BE2C (cell line): Measurements from ENCODE around the gene MFF.

Experiments used
- DNase-seq: peaks from one replicate; pipeline ENCODE4 v3.0.0-alpha.2; 2020
- H3K27me3 ChIP-seq: fragments of 250-450 bp; sonication (Bioruptor Pico); 2 replicates; pipeline ENCODE4 v1.5.1; 2020; ENCODE audit warnings: mild to moderate bottlenecking
- H3K36me3 ChIP-seq: fragments of 250-450 bp; sonication (Bioruptor Pico); 2 replicates; pipeline ENCODE4 v1.5.1; 2020; ENCODE audit warnings: mild to moderate bottlenecking
- H3K4me1 ChIP-seq: fragments of 250-450 bp; sonication (Bioruptor Pico); 2 replicates; pipeline ENCODE4 v1.5.1; 2020
- H3K4me3 ChIP-seq: 2 replicates; pipeline ENCODE4 v1.5.1; 2011; ENCODE audit warnings: low read depth, low read length
- H3K9me3 ChIP-seq: fragments of 250-450 bp; sonication (Bioruptor Pico); 2 replicates; pipeline ENCODE4 v1.5.1; 2020
- CTCF ChIP-seq: IDR thresholded peaks from 2 replicates; pipeline ENCODE4 v1.5.1; 2012; ENCODE audit warnings: mild to moderate bottlenecking, low read depth, low read length

MFF gene

GRCh38 chr2:227295806-227296205, 29.2 kb upstream of the MFF start:
- no peak overlapping the region for H3K4me3 ChIP-seq
- 0 out of 2 replicates have a peak, but pooled peaks cover 3% of the 10 kb centered on the region for H3K27me3 ChIP-seq
- no peaks in the 10 kb centered on the region for H3K4me1 ChIP-seq
- TF ChIP-seq CTCF, result no peak
- H3K36me3 ChIP-seq, result no peaks in the 10 kb centered on the region
- H3K9me3 ChIP-seq, result no peaks in the 10 kb centered on the region
- no peak for DNase-seq

GRCh38 chr2:227296671-227297405, 28.2 kb upstream of the MFF start:
- no peak for DNase-seq
- no peaks in the 10 kb centered on the region for H3K36me3 ChIP-seq

GRCh38 chr2:227301523-227301922, 23.5 kb upstream of the MFF start:
- no peak overlapping the region for H3K4me3 ChIP-seq
- no peaks in the 10 kb centered on the region; the same call in 1 of the 2 replicates for H3K27me3 ChIP-seq
- H3K36me3 ChIP-seq, result no peaks in the 10 kb centered on the region
- no peak for DNase-seq
- TF ChIP-seq CTCF, result no peak
- no peaks in the 10 kb centered on the region for H3K9me3 ChIP-seq
- no peaks in the 10 kb centered on the region for H3K4me1 ChIP-seq

More at GRCh38 chr2:227296671-227297405, 28.2 kb upstream of the MFF start:
- no peak for TF ChIP-seq CTCF
- Histone ChIP-seq H3K4me1 (no peaks in the 10 kb centered on the region), H3K4me3 (no peak overlapping the region), H3K9me3 (no peaks in the 10 kb centered on the region), H3K27me3 (peaks cover 3% of the 10 kb centered on the region; the same call in 1 of the 2 replicates)

- DNase-seq, result no peak
- H3K36me3 ChIP-seq, result no peaks in the 10 kb centered on the region
- H3K9me3 ChIP-seq, result no peaks in the 10 kb centered on the region
- 0 out of 2 replicates have a peak, but pooled peaks cover 3% of the 10 kb centered on the region for H3K27me3 ChIP-seq
- no peak overlapping the region for H3K4me3 ChIP-seq
- no peak for TF ChIP-seq CTCF
- no peaks in the 10 kb centered on the region for H3K4me1 ChIP-seq
Observed at GRCh38 chr2:227308784-227309183, 16.3 kb upstream of the MFF start.

GRCh38 chr2:227310756-227311110, 14.3 kb upstream of the MFF start:
- TF ChIP-seq CTCF, result no peak
- Histone ChIP-seq H3K36me3 (no peaks in the 10 kb centered on the region), H3K4me1 (no peaks in the 10 kb centered on the region), H3K4me3 (no peak overlapping the region), H3K27me3 (0 out of 2 replicates have a peak, but pooled peaks cover 3% of the 10 kb centered on the region), H3K9me3 (no peaks in the 10 kb centered on the region)
- DNase-seq, result no peak

- H3K4me3 ChIP-seq, result no peak overlapping the region
- no peak for DNase-seq
- no peaks in the 10 kb centered on the region for H3K4me1 ChIP-seq
Observed at GRCh38 chr2:227311861-227312506, 13.1 kb upstream of the MFF start.

More at GRCh38 chr2:227311861-227312506, 13.1 kb upstream of the MFF start:
- H3K36me3 ChIP-seq, result no peaks in the 10 kb centered on the region
- TF ChIP-seq CTCF, result no peak
- 0 out of 2 replicates have a peak, but pooled peaks cover 3% of the 10 kb centered on the region for H3K27me3 ChIP-seq
- H3K9me3 ChIP-seq, result no peaks in the 10 kb centered on the region
